ENCODE results near the gene PNPLA7.
"Not testable (repeated sequence)": the region's sequence is repeated elsewhere in the genome, so short reads cannot be mapped to it uniquely, and the experiment has no call there.

PNPLA7 gene

GRCh38 chr9:137515338-137515724, 34.9 kb downstream of the PNPLA7 start:
- H3K27ac ChIP-seq, result no peak overlapping the region
- no peak overlapping the region for H3K4me3 ChIP-seq
- no peaks in the 10 kb centered on the region for H3K9me3 ChIP-seq (ENCODE audit: low read depth, low read length)
- TF ChIP-seq FOXP2 (optimal IDR thresholded peaks at IDR 0.05; ENCODE audit: control extremely low read depth, extremely low read length, insufficient read depth), result no peak
- TF ChIP-seq POLR2AphosphoS5 (IDR thresholded peaks at IDR 0.05; ENCODE audit: borderline replicate concordance, low read depth, low read length), result no peak
- no peak for TF ChIP-seq EZH2 (IDR thresholded peaks at IDR 0.05)
- no peaks in the 10 kb centered on the region for H3K36me3 ChIP-seq (ENCODE audit: insufficient read depth, low read length)
- no peak overlapping the region for H3K9ac ChIP-seq (ENCODE audit: insufficient read length)
- no peak for DNase-seq (ENCODE audit: low read depth, low spot score)

- no peak overlapping the region for H3K4me3 ChIP-seq
- H3K9me3 ChIP-seq (ENCODE audit: low read depth, low read length), result no peaks in the 10 kb centered on the region
- H3K9ac ChIP-seq (ENCODE audit: insufficient read length), result no peak overlapping the region
- DNase-seq (ENCODE audit: low read depth, low spot score), result no peak
- H3K27ac ChIP-seq, result no peak overlapping the region
- H3K36me3 ChIP-seq (ENCODE audit: insufficient read depth, low read length), result no peaks in the 10 kb centered on the region
- no peak for TF ChIP-seq FOXP2 (optimal IDR thresholded peaks at IDR 0.05; ENCODE audit: control extremely low read depth, extremely low read length, insufficient read depth)
- no peak for TF ChIP-seq POLR2AphosphoS5 (IDR thresholded peaks at IDR 0.05; ENCODE audit: borderline replicate concordance, low read depth, low read length)
- no peak for TF ChIP-seq EZH2 (IDR thresholded peaks at IDR 0.05)
Observed at GRCh38 chr9:137514691-137515337, 35.4 kb downstream of the PNPLA7 start.

GRCh38 chr9:137513801-137514570, 36.2 kb downstream of the PNPLA7 start:
- not testable (repeated sequence) for H3K4me3 ChIP-seq; H3K27ac ChIP-seq; H3K9ac ChIP-seq (ENCODE audit: insufficient read length); DNase-seq (ENCODE audit: low read depth, low spot score); H3K9me3 ChIP-seq (ENCODE audit: low read depth, low read length); H3K36me3 ChIP-seq (ENCODE audit: insufficient read depth, low read length)

GRCh38 chr9:137513136-137513535, 37.1 kb downstream of the PNPLA7 start:
- not testable (repeated sequence) for H3K36me3 ChIP-seq (ENCODE audit: insufficient read depth, low read length); H3K27ac ChIP-seq; DNase-seq (ENCODE audit: low read depth, low spot score); H3K9me3 ChIP-seq (ENCODE audit: low read depth, low read length); H3K4me3 ChIP-seq; H3K9ac ChIP-seq (ENCODE audit: insufficient read length)

GRCh38 chr9:137511758-137512463, 38.3 kb downstream of the PNPLA7 start:
- Histone ChIP-seq H3K36me3 (ENCODE audit: insufficient read depth, low read length) (no peaks in the 10 kb centered on the region), H3K4me3 (no peak overlapping the region), H3K9me3 (ENCODE audit: low read depth, low read length) (no peaks in the 10 kb centered on the region), H3K27ac (no peak overlapping the region), H3K9ac (ENCODE audit: insufficient read length) (no peak overlapping the region)
- no peak for DNase-seq (ENCODE audit: low read depth, low spot score)
- TF ChIP-seq POLR2AphosphoS5 (IDR thresholded peaks at IDR 0.05; ENCODE audit: borderline replicate concordance, low read depth, low read length) (no peak), EZH2 (IDR thresholded peaks at IDR 0.05) (no peak), FOXP2 (optimal IDR thresholded peaks at IDR 0.05; ENCODE audit: control extremely low read depth, extremely low read length, insufficient read depth) (no peak)

GRCh38 chr9:137511126-137511525, 39.1 kb downstream of the PNPLA7 start:
- DNase-seq (ENCODE audit: low read depth, low spot score); H3K9me3 ChIP-seq (ENCODE audit: low read depth, low read length); H3K9ac ChIP-seq (ENCODE audit: insufficient read length); H3K4me3 ChIP-seq; H3K27ac ChIP-seq; H3K36me3 ChIP-seq (ENCODE audit: insufficient read depth, low read length): not testable (repeated sequence)

GRCh38 chr9:137509198-137509597, 41.0 kb downstream of the PNPLA7 start:
- H3K27ac ChIP-seq, result no peak overlapping the region
- no peak overlapping the region for H3K9ac ChIP-seq (ENCODE audit: insufficient read length)
- H3K4me3 ChIP-seq, result no peak overlapping the region
- no peak for DNase-seq (ENCODE audit: low read depth, low spot score)
- no peaks in the 10 kb centered on the region for H3K9me3 ChIP-seq (ENCODE audit: low read depth, low read length)
- no peak for TF ChIP-seq FOXP2 (optimal IDR thresholded peaks at IDR 0.05; ENCODE audit: control extremely low read depth, extremely low read length, insufficient read depth)
- TF ChIP-seq EZH2 (IDR thresholded peaks at IDR 0.05), result no peak
- TF ChIP-seq POLR2AphosphoS5 (IDR thresholded peaks at IDR 0.05; ENCODE audit: borderline replicate concordance, low read depth, low read length), result no peak
- no peaks in the 10 kb centered on the region for H3K36me3 ChIP-seq (ENCODE audit: insufficient read depth, low read length)

GRCh38 chr9:137506702-137507171, 43.5 kb downstream of the PNPLA7 start:
- Histone ChIP-seq H3K36me3 (ENCODE audit: insufficient read depth, low read length) (no peaks in the 10 kb centered on the region), H3K4me3 (no peak overlapping the region), H3K9ac (ENCODE audit: insufficient read length) (no peak overlapping the region), H3K27ac (no peak overlapping the region), H3K9me3 (ENCODE audit: low read depth, low read length) (no peaks in the 10 kb centered on the region)
- DNase-seq (ENCODE audit: low read depth, low spot score), result no peak
- TF ChIP-seq FOXP2 (optimal IDR thresholded peaks at IDR 0.05; ENCODE audit: control extremely low read depth, extremely low read length, insufficient read depth), result no peak
- no peak for TF ChIP-seq POLR2AphosphoS5 (IDR thresholded peaks at IDR 0.05; ENCODE audit: borderline replicate concordance, low read depth, low read length)
- no peak for TF ChIP-seq EZH2 (IDR thresholded peaks at IDR 0.05)

- TF ChIP-seq POLR2AphosphoS5 (IDR thresholded peaks at IDR 0.05; ENCODE audit: borderline replicate concordance, low read depth, low read length) (no peak), FOXP2 (optimal IDR thresholded peaks at IDR 0.05; ENCODE audit: control extremely low read depth, extremely low read length, insufficient read depth) (no peak), EZH2 (IDR thresholded peaks at IDR 0.05) (no peak)
- no peak for DNase-seq (ENCODE audit: low read depth, low spot score)
- Histone ChIP-seq H3K9me3 (ENCODE audit: low read depth, low read length) (no peaks in the 10 kb centered on the region), H3K4me3 (no peak overlapping the region), H3K36me3 (ENCODE audit: insufficient read depth, low read length) (no peaks in the 10 kb centered on the region), H3K27ac (no peak overlapping the region), H3K9ac (ENCODE audit: insufficient read length) (no peak overlapping the region)
Observed at GRCh38 chr9:137506274-137506673, 43.9 kb downstream of the PNPLA7 start.

Measured in SK-N-MC (cell line).